Measurements from ENCODE around the gene MTMR10.

Gene MTMR10

GRCh38 chr15:30943654-30944335 is 47.6 kb downstream of the MTMR10 start:
- no peak for DNase-seq (ENCODE audit: low read depth)
- TF ChIP-seq CTCF (conservative IDR thresholded peaks at IDR 0.05; ENCODE audit: low read length), result no peak
- no peak overlapping the region for H3K4me3 ChIP-seq (ENCODE audit: low read length)

- no peak for DNase-seq (ENCODE audit: low read depth)
- no peak for TF ChIP-seq CTCF (conservative IDR thresholded peaks at IDR 0.05; ENCODE audit: low read length)
- no peak overlapping the region for H3K4me3 ChIP-seq (ENCODE audit: low read length)
Measured at GRCh38 chr15:30941520-30941919, 49.9 kb downstream of the MTMR10 start.

GRCh38 chr15:30940359-30940758 is 51.1 kb downstream of the MTMR10 start:
- no peak overlapping the region for H3K4me3 ChIP-seq (ENCODE audit: low read length)
- DNase-seq (ENCODE audit: low read depth), result no peak
- TF ChIP-seq CTCF (conservative IDR thresholded peaks at IDR 0.05; ENCODE audit: low read length), result no peak

GRCh38 chr15:30939161-30939560 is 52.3 kb downstream of the MTMR10 start:
- TF ChIP-seq CTCF (conservative IDR thresholded peaks at IDR 0.05; ENCODE audit: low read length), result no peak
- DNase-seq (ENCODE audit: low read depth), result no peak

GRCh38 chr15:30933293-30933692 is 58.1 kb downstream of the MTMR10 start:
- TF ChIP-seq CTCF (conservative IDR thresholded peaks at IDR 0.05; ENCODE audit: low read length), result no peak
- no peak overlapping the region for H3K4me3 ChIP-seq (ENCODE audit: low read length)

More at GRCh38 chr15:30939161-30939560, 52.3 kb downstream of the MTMR10 start:
- no peak overlapping the region for H3K4me3 ChIP-seq (ENCODE audit: low read length)

GRCh38 chr15:30930422-30930821 is 61.0 kb downstream of the MTMR10 start:
- DNase-seq (ENCODE audit: low read depth), result no peak
- TF ChIP-seq CTCF (conservative IDR thresholded peaks at IDR 0.05; ENCODE audit: low read length), result no peak
- no peak overlapping the region for H3K4me3 ChIP-seq (ENCODE audit: low read length)

More at GRCh38 chr15:30933293-30933692, 58.1 kb downstream of the MTMR10 start:
- DNase-seq (ENCODE audit: low read depth), result no peak

- no peak for TF ChIP-seq CTCF (conservative IDR thresholded peaks at IDR 0.05; ENCODE audit: low read length)
- H3K4me3 ChIP-seq (ENCODE audit: low read length), result no peak overlapping the region
- DNase-seq (ENCODE audit: low read depth), result no peak
Measured at GRCh38 chr15:30929982-30930381, 61.4 kb downstream of the MTMR10 start.

Data from AG10803 (cell line).